HuH-7 (cell line): ENCODE data around the gene RTN4IP1.
"Not testable (repeated sequence)": the region's sequence is repeated elsewhere in the genome, so short reads cannot be mapped to it uniquely, and the experiment has no call there.

ENCODE experiments used
- DNase-seq: peaks from one replicate; pipeline ENCODE4 v3.0.0; 2011; ENCODE audit warnings: low spot score

The RTN4IP1 gene

DNA sequence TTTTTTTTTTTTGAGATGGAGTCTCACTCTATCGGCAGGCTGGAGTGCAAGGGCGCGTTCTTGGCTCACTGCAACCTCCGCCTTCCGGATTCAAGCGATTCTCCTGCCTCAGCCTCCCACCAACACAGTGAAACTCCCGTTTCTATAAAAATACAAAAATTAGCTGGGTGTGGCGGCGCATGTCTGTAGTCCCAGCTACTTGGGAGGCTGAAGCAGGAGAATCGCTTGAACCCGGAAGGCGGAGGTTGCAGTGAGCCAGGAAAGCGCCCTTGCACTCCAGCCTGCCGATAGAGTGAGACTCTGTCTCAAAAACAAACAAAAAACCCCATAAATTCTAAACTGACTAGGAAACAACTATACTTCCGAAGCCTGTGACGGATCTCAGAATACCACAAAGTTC is 1.5 kb downstream of the RTN4IP1 start:
- not testable (repeated sequence) for DNase-seq

DNA sequence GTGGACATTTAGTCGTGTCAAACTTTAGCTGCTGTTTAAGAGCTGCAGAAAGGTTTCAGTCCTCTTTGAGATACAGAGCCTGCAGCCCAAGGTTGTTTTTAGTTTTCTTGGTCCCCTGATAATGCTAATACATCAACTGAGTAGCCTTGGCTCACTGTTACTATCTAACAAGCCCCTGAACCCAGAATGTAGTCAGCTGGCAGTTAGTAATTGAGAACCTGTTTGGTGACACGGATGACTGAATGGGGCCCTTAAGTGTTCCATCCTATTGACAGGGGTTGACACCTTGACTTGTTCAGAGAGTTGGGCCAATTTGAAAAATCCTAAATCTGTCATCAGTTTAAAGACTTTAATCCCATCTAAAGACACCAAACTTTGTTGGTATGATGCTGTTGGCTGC is 2.8 kb downstream of the RTN4IP1 start:
- no peak for DNase-seq

DNA sequence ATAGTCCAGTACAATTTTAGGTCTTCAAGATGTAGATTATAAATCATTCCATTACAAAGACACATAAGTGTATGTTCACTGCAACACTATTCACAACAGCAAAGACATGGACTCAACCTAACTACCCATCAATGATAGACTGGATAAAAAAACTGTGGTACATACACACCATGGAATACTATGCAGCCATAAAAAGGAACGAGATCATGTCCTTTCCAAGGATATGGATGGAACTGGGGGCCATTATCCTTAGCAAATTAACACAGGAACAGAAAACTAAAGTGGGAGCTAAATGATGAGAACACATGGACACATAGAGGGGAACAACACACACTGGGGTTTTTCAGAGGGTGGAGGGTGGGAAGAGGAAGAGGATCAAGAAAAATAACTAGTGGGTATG is 6.3 kb downstream of the RTN4IP1 start:
- DNase-seq, result no peak

DNA sequence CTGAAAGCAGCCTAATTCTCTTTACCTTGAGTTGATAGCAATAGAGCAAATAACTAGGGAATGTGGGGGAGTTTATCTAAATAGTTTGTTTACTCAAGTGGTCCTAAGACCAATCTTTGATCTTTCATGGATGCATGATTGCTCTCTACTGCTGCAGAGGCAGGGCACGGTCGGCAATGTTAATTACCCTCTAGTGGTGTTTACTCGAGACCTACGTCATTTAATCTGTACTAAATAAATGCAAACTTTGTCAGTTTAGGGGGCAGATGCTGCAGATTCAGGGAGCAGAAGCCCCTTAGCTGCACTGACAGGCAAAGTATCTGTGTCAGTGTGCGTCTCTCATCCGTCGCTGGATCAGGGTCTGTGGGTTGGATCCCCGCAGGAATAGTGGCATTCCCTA is 6.9 kb downstream of the RTN4IP1 start:
- no peak for DNase-seq

- DNase-seq, result no peak
These were observed 8.2 kb downstream of the RTN4IP1 start for GRCh38 chr6:106620931-106621672.

DNA sequence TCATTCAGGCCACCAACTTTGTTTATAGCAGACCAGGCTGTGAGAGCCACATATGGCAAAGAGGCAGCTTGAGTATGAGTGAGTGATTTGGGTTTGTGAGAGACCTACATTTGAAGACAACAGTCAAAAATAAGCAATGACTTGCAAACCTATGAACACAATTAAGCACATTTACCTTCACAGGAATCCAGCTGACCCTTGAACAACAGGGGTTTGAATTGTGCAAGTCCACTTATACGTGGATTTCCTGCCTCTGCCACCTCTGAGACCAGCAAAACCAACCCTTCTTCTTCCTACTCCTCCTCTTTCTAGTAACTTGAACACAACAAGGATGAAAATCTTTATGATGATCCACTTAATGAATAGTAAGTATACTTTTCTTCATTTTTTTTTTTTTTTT is 10.1 kb downstream of the RTN4IP1 start:
- DNase-seq, result no peak

DNA sequence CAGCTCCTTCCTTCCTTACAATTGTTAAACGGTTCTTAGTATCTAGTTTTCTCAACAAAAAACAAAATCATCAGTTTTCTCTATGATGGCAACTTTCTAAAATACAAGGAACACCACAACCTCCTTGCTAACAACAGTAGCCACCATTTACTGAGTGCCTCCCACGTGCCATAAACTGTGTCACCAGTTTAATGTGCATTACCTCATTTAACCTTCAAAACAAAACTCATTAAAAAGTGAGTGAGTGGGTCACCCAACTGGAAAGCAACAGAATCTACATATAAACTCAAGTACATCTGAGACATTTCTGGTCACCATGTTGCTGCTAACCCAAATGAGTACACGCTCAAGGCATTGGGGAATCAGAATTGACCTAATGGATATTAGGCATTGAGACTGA is 11.0 kb downstream of the RTN4IP1 start:
- no peak for DNase-seq

DNA sequence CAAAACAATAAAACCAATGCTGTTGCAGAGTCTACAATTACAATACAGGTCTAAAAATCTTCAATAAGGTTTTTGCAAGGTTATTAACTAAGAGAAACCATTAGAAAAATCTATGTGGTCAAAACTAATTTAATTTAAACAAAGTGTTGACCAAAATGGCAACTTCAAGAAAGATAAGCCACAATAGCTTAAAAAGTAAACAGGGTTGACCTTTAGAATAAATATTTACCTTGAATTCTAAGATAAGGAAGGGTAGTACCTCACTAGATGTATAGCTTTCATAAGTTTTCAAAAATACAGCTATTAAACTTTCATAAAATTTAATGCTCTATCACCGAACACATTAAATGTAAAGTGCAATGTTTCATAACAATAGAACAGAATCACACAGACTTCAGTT is 11.4 kb downstream of the RTN4IP1 start:
- no peak for DNase-seq

DNA sequence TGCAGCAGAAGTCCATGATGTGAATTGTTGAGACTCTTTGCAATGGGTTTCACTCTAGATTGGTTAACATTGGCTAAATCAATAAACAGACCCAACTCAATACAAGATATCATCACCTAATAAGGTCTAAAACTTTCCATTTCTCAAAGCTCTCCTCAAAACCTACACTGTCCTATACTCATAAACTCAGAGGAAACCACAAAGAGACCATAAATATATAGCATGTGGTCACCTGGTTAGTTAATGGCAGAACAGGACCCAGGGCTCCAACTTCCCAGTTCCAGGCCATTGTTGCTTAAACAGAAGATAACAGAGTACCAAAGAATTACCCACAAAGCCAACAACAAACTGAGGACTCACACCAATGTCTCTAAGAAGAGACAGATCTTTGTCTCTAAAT is 12.0 kb downstream of the RTN4IP1 start:
- no peak for DNase-seq

DNA sequence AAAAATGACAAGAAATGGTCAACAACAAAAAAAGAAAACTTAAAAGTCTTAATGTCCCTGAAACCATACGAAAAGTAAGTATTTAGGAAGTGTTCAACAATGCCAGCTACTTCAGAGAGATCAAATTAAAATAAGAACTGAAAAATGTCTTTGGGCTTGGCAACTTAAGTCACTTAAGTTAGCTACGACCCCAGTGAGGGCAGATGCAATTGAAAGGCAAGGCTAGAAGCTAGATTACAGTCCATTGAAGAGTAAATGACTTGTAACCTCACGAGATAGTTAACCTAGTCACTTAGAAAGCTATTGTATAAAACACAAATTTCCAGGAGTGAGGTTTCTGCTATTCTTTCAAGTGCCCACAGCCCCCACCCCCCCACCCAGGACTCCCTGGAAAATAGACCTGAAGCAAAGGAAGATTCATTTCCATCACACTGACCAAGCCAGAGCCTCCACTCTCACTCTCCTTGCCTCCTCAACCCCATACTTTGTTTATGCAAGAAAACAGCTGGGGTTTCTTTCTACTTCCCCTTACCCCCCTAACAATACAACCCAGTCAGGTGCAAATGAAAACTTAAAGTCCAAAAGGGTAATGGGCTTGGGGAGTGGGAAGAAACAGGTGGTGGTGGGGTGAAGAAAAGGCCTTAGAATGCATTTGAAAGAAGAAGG is 14.6 kb downstream of the RTN4IP1 start:
- DNase-seq, result no peak

- DNase-seq, result no peak
These were observed 15.1 kb downstream of the RTN4IP1 start for GRCh38 chr6:106614166-106614565.

GRCh38 chr6:106613590-106613989 is 15.7 kb downstream of the RTN4IP1 start:
- DNase-seq, result no peak

DNA sequence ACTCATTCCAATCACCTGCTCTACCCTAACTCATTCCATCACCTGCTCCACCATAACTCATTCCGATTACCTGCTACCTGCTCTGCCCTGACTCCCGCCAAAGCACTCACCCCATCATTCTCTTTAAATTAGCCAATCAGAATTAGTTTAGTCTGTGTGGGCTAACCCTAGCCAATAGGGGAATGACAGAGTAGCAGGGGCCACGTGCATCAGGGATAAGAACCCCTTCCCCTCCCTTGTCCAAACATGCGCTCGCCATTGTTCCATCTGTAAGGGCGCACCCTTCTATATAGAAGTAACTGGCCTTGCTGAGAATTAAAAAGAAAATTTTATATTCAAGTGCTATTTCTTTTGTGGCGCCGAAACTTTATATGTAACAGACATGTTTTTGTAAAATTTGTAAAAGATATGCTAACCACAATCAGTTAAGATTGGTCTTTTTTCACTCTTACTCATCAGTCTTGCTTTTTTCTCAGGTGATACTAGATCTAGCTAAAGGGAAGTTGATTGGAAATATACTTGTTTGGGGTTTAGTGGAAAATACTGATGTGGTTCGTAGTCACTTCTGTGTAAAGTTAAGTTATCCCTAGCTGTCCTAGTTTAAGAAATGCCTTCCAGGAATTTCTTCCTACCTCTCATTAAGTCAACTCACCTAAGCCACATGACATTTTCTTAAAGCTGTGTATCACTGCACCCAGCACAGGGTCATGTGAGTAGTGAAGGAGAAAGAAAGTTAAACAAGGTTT is 16.5 kb downstream of the RTN4IP1 start:
- no peak for DNase-seq

GRCh38 chr6:106611030-106611429 is 18.3 kb downstream of the RTN4IP1 start:
- DNase-seq, result no peak

DNA sequence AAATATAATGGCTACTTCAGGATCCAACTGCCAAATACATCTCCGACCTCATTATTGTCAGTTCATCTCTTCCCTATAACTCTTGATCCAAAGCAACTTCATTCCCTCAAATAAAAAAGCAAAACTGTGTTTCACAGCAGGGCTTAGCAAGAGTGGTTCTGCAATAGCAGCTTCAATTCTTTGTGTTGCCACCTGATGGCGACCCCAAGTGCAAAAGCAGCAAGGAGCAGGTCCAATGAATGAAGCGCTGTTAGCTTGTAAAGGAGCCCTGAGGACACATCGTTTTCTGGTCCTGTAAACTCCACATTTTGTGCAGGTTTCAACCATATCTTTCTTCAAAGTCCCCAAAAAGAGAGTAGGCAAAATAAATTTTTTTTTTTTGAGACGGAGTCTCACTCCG is 19.6 kb downstream of the RTN4IP1 start:
- DNase-seq, result peak; percentile 26

DNA sequence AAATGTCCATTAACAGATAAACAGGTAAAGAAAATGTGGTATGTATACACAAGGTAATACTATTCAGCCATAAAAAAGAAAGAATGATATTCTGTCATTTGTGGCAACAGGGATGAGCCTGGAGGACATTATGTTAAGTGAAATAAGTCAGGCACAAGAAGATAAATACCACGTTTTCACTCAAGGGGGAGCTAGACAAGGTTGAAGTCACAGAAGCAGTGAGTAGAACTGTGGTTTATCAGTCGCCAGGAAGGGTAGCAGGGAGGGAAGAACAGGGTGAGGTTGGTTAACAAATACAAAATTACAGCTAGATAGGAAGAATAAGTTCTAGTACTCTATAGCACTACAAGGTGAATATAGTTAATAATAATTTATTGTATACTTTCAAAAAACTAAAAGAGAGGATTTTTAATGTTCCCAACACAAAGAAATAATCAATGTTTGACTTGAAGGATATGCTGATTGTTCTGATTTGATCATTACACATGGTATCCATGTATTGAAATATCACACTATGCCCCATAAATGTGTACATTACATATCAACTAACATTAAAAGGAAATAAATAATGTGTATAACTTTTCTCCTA is 21.1 kb downstream of the RTN4IP1 start:
- DNase-seq, result peak; percentile 39

DNA sequence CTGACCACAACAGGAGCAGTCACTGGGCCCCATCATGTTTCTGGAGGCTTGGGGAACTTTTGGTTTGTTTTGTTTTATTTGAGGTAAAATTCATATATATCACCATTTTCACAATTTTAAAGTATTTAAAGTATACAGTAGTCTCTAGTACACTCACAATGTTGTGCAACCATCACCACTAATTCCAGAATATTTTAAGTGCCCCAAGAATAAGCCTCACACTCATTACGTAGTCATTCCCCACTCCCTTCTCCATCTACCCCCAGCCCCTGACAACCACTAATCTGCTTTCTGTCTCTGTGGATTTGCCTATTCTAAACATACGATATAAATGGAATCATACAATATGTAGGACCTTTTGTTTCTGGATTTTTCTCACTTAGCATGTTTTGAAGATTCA is 29.0 kb downstream of the RTN4IP1 start:
- DNase-seq, result no peak

DNA sequence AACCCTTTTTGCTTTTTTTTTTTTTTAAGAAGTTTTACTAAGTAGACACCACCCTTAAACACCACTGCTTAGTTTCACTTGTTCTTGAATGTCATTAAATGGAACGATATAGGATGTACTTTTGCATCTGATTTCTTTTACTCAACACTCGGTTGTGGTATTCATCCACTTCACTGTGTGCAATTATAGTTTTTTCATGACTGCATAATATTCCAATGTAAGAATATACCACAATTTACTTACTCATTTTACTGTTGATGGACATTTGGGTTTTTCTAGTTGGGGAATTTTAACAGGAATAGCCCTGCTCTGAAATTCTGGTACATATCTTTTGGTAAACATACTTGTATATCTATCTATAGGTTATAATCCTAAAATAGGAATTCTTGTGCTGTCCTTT is 29.9 kb downstream of the RTN4IP1 start:
- DNase-seq, result no peak

- no peak for DNase-seq
These were observed 38.0 kb downstream of the RTN4IP1 start for GRCh38 chr6:106591111-106591825.

GRCh38 chr6:106588937-106589336 is 40.4 kb downstream of the RTN4IP1 start:
- DNase-seq, result not testable (repeated sequence)

DNA sequence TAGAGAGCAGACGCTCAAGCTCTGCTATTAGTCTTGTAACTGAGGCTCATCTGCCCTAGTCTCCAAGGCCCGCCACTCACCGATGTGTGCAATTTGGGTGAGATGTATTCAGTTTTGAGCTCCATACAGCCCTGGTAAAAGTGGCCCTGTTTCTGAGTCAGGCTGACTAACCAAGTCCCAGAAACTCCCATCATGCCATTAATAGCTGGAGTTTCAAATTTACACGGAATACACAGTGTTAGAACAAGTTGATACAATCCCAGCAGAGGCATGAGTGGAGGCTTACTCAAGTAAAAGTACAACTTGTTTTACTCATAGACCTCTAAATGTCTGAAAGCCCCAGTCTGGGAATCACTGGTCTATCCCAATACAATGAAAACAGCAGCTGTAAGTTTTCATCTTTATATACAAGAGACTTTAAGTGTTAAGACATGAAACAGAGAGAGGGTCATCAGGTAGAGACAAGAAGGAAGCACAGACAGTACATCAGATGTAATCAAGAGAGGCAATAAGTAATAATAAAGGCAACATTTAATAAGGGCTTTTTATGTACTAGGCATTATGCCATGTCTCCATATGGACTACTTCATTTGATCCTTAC is 42.4 kb downstream of the RTN4IP1 start:
- DNase-seq, result no peak

DNA sequence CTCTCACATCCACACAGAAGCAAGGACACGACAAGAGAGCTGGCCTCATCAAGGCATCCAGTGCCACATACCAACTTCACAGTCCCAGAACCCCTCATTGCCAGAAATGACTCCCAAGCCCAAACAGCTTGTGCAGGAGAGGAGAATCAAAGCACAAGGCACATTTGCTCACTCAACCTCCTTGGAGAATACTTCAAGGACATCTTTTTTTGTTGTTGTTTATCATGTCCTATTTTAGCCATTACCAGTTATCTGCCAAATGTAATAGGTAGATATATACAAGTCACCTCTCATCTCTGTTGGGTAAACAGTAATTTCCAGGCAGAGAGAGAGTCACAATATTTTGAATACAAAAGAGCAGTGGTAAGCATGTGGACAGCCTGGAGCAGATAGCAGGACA is 47.8 kb downstream of the RTN4IP1 start:
- no peak for DNase-seq
